HL-60/S4 treated with phorbol 12-myristate 13-acetate at 8.2 ng/mL for 4 days and 3 days (cell line): ENCODE results near the gene CREB3L1.

Experiments
- in situ Hi-C: fragments of 300-500 bp; cut with MboI; formaldehyde crosslinking; loops from 2 replicates; pipeline ENCODE4 v1.15.0; 2022; ENCODE audit warnings: low sequenced_read_pairs

Gene CREB3L1

GRCh38 chr11:46338988-46339666 lies 61.7 kb downstream of the CREB3L1 start:
- in situ Hi-C loops, result no loop called here

GRCh38 chr11:46339816-46340215 lies 62.4 kb downstream of the CREB3L1 start:
- in situ Hi-C loops, result no loop called here

- in situ Hi-C loops, result no loop called here
Measured at GRCh38 chr11:46341454-46341853, 64.0 kb downstream of the CREB3L1 start.

GRCh38 chr11:46342239-46342638 lies 64.8 kb downstream of the CREB3L1 start:
- in situ Hi-C loops, result no loop called here

GRCh38 chr11:46343520-46343919 lies 66.1 kb downstream of the CREB3L1 start:
- in situ Hi-C loops, result no loop called here

GRCh38 chr11:46345131-46345597 lies 67.7 kb downstream of the CREB3L1 start:
- in situ Hi-C loops, result no loop called here

- in situ Hi-C loops, result no loop called here
Measured at GRCh38 chr11:46345881-46346484, 68.5 kb downstream of the CREB3L1 start.

GRCh38 chr11:46346886-46347636 lies 69.6 kb downstream of the CREB3L1 start, which contains the start of gene DGKZ:
Gene DGKZ, plus strand, starts transcription at chr11:46347463. Its CDS starts 197 bp downstream, at chr11:46347660.
- in situ Hi-C loops, result no loop called here

GRCh38 chr11:46347637-46348311 lies 70.3 kb downstream of the CREB3L1 start:
- in situ Hi-C loops, result no loop called here

- in situ Hi-C loops, result no loop called here
Measured at GRCh38 chr11:46348566-46349401, 71.3 kb downstream of the CREB3L1 start.

GRCh38 chr11:46350695-46351094 lies 73.2 kb downstream of the CREB3L1 start:
- in situ Hi-C loops, result no loop called here

- in situ Hi-C loops, result no loop called here
Measured at GRCh38 chr11:46351148-46351547, 73.7 kb downstream of the CREB3L1 start.

GRCh38 chr11:46351606-46352005 lies 74.1 kb downstream of the CREB3L1 start:
- in situ Hi-C loops, result no loop called here

- in situ Hi-C loops, result no loop called here
Measured at GRCh38 chr11:46352063-46352841, 74.8 kb downstream of the CREB3L1 start.

GRCh38 chr11:46353698-46354097 lies 76.2 kb downstream of the CREB3L1 start:
- in situ Hi-C loops, result no loop called here

- in situ Hi-C loops, result no loop called here
Measured at GRCh38 chr11:46356924-46357482, 79.5 kb downstream of the CREB3L1 start.

GRCh38 chr11:46357483-46357936 lies 80.0 kb downstream of the CREB3L1 start:
- in situ Hi-C loops, result no loop called here

GRCh38 chr11:46359953-46360352 lies 82.5 kb downstream of the CREB3L1 start:
- in situ Hi-C loops, result no loop called here

- in situ Hi-C loops, result no loop called here
Measured at GRCh38 chr11:46360878-46361277, 83.4 kb downstream of the CREB3L1 start.
